ENCODE data around the gene FGD5.

Gene FGD5

GRCh38 chr3:14861446-14862302 is 42.9 kb downstream of the FGD5 start:
- in situ Hi-C loops (cut with HindIII; ENCODE audit: low sequenced_read_pairs): no loop called here
- no peak for DNase-seq (ENCODE audit: low read depth, low spot score)
- no peak overlapping the region for H3K4me3 ChIP-seq (ENCODE audit: low read depth, low read length)
- TF ChIP-seq, protein P1, sequence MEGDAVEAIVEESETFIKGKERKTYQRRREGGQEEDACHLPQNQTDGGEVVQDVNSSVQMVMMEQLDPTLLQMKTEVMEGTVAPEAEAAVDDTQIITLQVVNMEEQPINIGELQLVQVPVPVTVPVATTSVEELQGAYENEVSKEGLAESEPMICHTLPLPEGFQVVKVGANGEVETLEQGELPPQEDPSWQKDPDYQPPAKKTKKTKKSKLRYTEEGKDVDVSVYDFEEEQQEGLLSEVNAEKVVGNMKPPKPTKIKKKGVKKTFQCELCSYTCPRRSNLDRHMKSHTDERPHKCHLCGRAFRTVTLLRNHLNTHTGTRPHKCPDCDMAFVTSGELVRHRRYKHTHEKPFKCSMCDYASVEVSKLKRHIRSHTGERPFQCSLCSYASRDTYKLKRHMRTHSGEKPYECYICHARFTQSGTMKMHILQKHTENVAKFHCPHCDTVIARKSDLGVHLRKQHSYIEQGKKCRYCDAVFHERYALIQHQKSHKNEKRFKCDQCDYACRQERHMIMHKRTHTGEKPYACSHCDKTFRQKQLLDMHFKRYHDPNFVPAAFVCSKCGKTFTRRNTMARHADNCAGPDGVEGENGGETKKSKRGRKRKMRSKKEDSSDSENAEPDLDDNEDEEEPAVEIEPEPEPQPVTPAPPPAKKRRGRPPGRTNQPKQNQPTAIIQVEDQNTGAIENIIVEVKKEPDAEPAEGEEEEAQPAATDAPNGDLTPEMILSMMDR (IDR thresholded peaks at IDR 0.05; ENCODE audit: low read depth, low read length): no peak

DNA sequence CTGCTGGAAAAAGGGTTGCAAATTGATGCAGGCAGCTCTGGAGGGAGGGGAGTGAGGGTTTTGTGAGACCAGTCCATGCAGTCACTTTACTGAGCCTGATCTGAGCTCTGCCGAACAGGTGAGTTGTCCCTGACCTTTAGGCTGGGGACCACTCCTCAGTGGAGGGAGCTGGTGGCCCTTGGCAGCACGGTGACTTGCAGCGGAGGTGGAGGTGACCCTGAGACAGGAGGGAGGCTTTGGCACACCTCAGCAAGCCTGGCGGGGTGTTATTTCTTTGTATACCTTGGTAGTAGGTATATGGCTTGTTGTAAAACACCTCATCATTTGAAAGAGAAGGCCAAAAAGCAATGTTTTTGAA is 43.5 kb downstream of the FGD5 start:
- TF ChIP-seq, protein P1 (IDR thresholded peaks at IDR 0.05; ENCODE audit: low read depth, low read length): no peak
- no peak overlapping the region for H3K4me3 ChIP-seq (ENCODE audit: low read depth, low read length)
- in situ Hi-C loops (cut with HindIII; ENCODE audit: low sequenced_read_pairs): no loop called here
- no peak for DNase-seq (ENCODE audit: low read depth, low spot score)

DNA sequence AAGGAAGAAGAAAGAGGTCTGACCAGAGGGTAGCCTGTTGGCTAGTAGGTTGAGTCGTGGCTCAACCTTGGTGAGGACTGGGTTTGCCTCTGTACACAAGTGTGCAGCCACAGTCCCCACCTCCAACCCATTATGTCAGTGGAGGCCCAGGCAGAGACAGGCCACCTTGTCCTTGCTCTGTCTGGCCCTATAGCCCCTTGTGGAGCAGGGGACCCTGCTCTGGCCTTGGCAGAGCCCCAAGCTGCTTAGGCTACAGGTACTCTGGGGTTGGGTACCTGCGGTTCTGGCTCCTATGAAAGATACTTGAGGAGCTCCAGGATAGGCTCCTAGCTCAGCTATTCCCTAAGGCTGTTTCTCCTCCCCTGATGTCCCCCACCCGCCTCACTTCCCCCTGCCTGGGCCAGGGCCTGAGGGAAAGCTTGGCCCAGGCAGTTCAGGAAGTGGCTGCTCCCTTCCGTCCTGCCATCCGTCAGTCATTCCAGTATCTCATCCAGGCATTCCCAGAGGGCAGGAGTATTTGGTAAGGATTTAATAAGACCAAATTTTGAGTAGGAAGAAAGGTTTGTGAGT is 44.0 kb downstream of the FGD5 start:
- no peak overlapping the region for H3K4me3 ChIP-seq (ENCODE audit: low read depth, low read length)
- DNase-seq (ENCODE audit: low read depth, low spot score): no peak
- in situ Hi-C loops (cut with HindIII; ENCODE audit: low sequenced_read_pairs): no loop called here
- TF ChIP-seq, protein P1 (IDR thresholded peaks at IDR 0.05; ENCODE audit: low read depth, low read length): no peak

- H3K4me3 ChIP-seq (ENCODE audit: low read depth, low read length): no peak overlapping the region
- TF ChIP-seq, protein P1 (IDR thresholded peaks at IDR 0.05; ENCODE audit: low read depth, low read length): peak; percentile 20
- DNase-seq (ENCODE audit: low read depth, low spot score): no peak
- in situ Hi-C loops (cut with HindIII; ENCODE audit: low sequenced_read_pairs): no loop called here
Observed at GRCh38 chr3:14863333-14864100, 44.8 kb downstream of the FGD5 start.

GRCh38 chr3:14864131-14864530 is 45.4 kb downstream of the FGD5 start:
- in situ Hi-C loops (cut with HindIII; ENCODE audit: low sequenced_read_pairs): no loop called here
- no peak overlapping the region for H3K4me3 ChIP-seq (ENCODE audit: low read depth, low read length)
- DNase-seq (ENCODE audit: low read depth, low spot score): no peak
- TF ChIP-seq, protein P1 (IDR thresholded peaks at IDR 0.05; ENCODE audit: low read depth, low read length): no peak

GRCh38 chr3:14866627-14867026 is 47.9 kb downstream of the FGD5 start:
- DNase-seq (ENCODE audit: low read depth, low spot score): no peak
- no peak overlapping the region for H3K4me3 ChIP-seq (ENCODE audit: low read depth, low read length)
- TF ChIP-seq, protein P1 (IDR thresholded peaks at IDR 0.05; ENCODE audit: low read depth, low read length): no peak
- in situ Hi-C loops (cut with HindIII; ENCODE audit: low sequenced_read_pairs): no loop called here
